GM12878 (cell line): ENCODE results near the gene RRP15. TPM values are rescaled to one million over a fixed set of nuclear protein-coding genes. Genes with fewer than 3 reads are reported as not detected.

Experiments used
- ATAC-seq: fragments of 200-7000 bp; cut with Tn5 transposase; 3 replicates; pipeline ENCODE4 v1.9.1; 2020; ENCODE audit warnings: mild to moderate bottlenecking, moderate library complexity
- BruUV-seq: library from RNA; stranded (reverse); fragments of 400-500 nt; replicated peaks from 2 replicates; lab custom pipeline; 2021; lab: Mats Ljungman, UMichigan
- CTCF ChIA-PET: fragments of 300-600 bp; sonication (Branson Sonifier 250); formaldehyde crosslinking; extraction: SDS; loops from one replicate; lab custom pipeline; 2021; ENCODE audit warnings: inconsistent platforms; lab: Yijun Ruan, JAX
- POLR2A ChIA-PET: fragments of 350-600 bp; formaldehyde crosslinking; extraction: SDS; loops from one replicate; lab custom pipeline; 2021; ENCODE audit warnings: inconsistent platforms; lab: Charles Lee
- RAD21 ChIA-PET: fragments of 300-600 bp; sonication (Branson Sonifier 250); formaldehyde crosslinking; loops from one replicate; lab custom pipeline; 2023; ENCODE audit warnings: antibody characterized with exemption; ENCODE audit not compliant: unreplicated experiment; lab: Charles Lee
- SMC1A ChIA-PET: fragments of 300-600 bp; sonication (Branson Sonifier 250); formaldehyde crosslinking; loops from one replicate; lab custom pipeline; 2023; ENCODE audit not compliant: unreplicated experiment, uncharacterized antibody; lab: Charles Lee
- DNase-seq: peaks from one replicate; pipeline ENCODE4 v3.0.0-alpha.2; 2011; ENCODE audit warnings: low read depth, low spot score
- FAIRE-seq: peaks from 3 replicates; lab custom pipeline; 2011; peaks lifted over from hg19 to GRCh38; lab: Jason Lieb, UNC
- H2AFZ ChIP-seq: 2 replicates; pipeline ENCODE4 v1.6.0; 2011; ENCODE audit warnings: low read depth, low read length, control low read depth; ENCODE audit not compliant: control insufficient read depth
- H3K27ac ChIP-seq: 2 replicates; pipeline ENCODE4 v1.5.1; 2011; ENCODE audit warnings: control low read depth; ENCODE audit not compliant: control insufficient read depth, insufficient read depth
- H3K27me3 ChIP-seq, 2 experiments: replicated peaks in 1 of 2; 2 replicates each; pipeline versions ENCODE4 v1.6.0 to v1.6.1; 2011; ENCODE audit warnings: low read length in 1 of 2; ENCODE audit not compliant: control insufficient read depth in 2 of 2, insufficient read depth in 2 of 2
- H3K36me3 ChIP-seq, 2 experiments: 2 replicates each; pipeline ENCODE4 v1.5.1; 2011; ENCODE audit warnings: low read length in 1 of 2; ENCODE audit not compliant: control insufficient read depth in 2 of 2, insufficient read depth in 2 of 2
- H3K4me1 ChIP-seq: 2 replicates; pipeline ENCODE4 v1.6.1; 2011; ENCODE audit warnings: mild to moderate bottlenecking, low read length, moderate library complexity, mixed read lengths; ENCODE audit not compliant: control insufficient read depth, insufficient read depth
- H3K4me2 ChIP-seq: 2 replicates; pipeline ENCODE4 v1.6.0; 2011; ENCODE audit warnings: control low read depth; ENCODE audit not compliant: control insufficient read depth, insufficient read depth
- H3K4me3 ChIP-seq: fragments of 200-600 bp; sonication (generic); 2 replicates; pipeline ENCODE4 v1.5.1; 2016
- H3K79me2 ChIP-seq: 2 replicates; pipeline ENCODE4 v1.6.0; 2011; ENCODE audit warnings: low read length; ENCODE audit not compliant: control insufficient read depth, insufficient read depth
- H3K9ac ChIP-seq: 2 replicates; pipeline ENCODE4 v1.8.0; 2011; ENCODE audit warnings: low read length, control low read depth, mixed read lengths; ENCODE audit not compliant: control insufficient read depth, insufficient read depth
- H3K9me3 ChIP-seq: replicated peaks from 3 replicates; pipeline ENCODE4 v1.5.1; 2011; ENCODE audit warnings: mild to moderate bottlenecking, low read length; ENCODE audit not compliant: control insufficient read depth, insufficient read depth
- H4K20me1 ChIP-seq: 2 replicates; pipeline ENCODE4 v1.6.0; 2011; ENCODE audit not compliant: control insufficient read depth, insufficient read depth
- E4F1 ChIP-seq: fragments of 450-650 bp; IDR thresholded peaks from 2 replicates; pipeline ENCODE4 v1.6.1; 2018; ENCODE audit warnings: borderline replicate concordance, mild to moderate bottlenecking; ENCODE audit not compliant: partially characterized antibody
- NFXL1 ChIP-seq: fragments of 450-650 bp; IDR thresholded peaks from 2 replicates; pipeline ENCODE4 v1.6.1; 2017; ENCODE audit warnings: antibody characterized with exemption, mild to moderate bottlenecking, borderline replicate concordance
- PML ChIP-seq: IDR thresholded peaks from 2 replicates; pipeline ENCODE4 v1.6.1; 2012; ENCODE audit warnings: low read length, inconsistent platforms
- POU2F2 ChIP-seq: IDR thresholded peaks from 3 replicates; pipeline ENCODE4 v1.6.1; 2011; ENCODE audit warnings: low read depth, mild to moderate bottlenecking, low read length, borderline replicate concordance
- SIN3A ChIP-seq: IDR thresholded peaks from 2 replicates; pipeline ENCODE4 v1.6.1; 2012; ENCODE audit warnings: low read depth, low read length, improper control_type of control experiment
- SPI1 ChIP-seq: IDR thresholded peaks from 2 replicates; pipeline ENCODE4 v1.6.1; 2011; ENCODE audit warnings: low read depth, mild to moderate bottlenecking, low read length, moderate library complexity, borderline replicate concordance; ENCODE audit not compliant: insufficient read depth
- SUPT20H ChIP-seq: IDR thresholded peaks from 2 replicates; pipeline ENCODE4 v1.6.1; 2011; ENCODE audit warnings: low read depth, mild to moderate bottlenecking, low read length, moderate library complexity, borderline replicate concordance; ENCODE audit not compliant: control insufficient read depth
- TCF3 ChIP-seq: IDR thresholded peaks from 2 replicates; pipeline ENCODE4 v1.6.1; 2012; ENCODE audit warnings: low read depth, mild to moderate bottlenecking, low read length, borderline replicate concordance; ENCODE audit not compliant: insufficient read depth
- ZBTB40 ChIP-seq: fragments of 450-650 bp; IDR thresholded peaks from 2 replicates; pipeline ENCODE4 v1.6.1; 2016; ENCODE audit warnings: mild to moderate bottlenecking, moderate library complexity, borderline replicate concordance
- ZSCAN29 ChIP-seq: fragments of 450-650 bp; IDR thresholded peaks from 2 replicates; pipeline ENCODE4 v1.6.1; 2017; ENCODE audit warnings: mild to moderate bottlenecking, moderate library complexity
- WGBS: methylation state at CpG from one replicate; pipeline ENCODE4 v1.1.6; 2016; ENCODE audit warnings: low lambda C conversion rate; ENCODE audit not compliant: insufficient replicate concordance, insufficient coverage; ENCODE audit errors: missing lambda C conversion rate; 5-methylcytosine and 5-hydroxymethylcytosine counted together
- in situ Hi-C: fragments of 300-500 bp; cut with MboI; formaldehyde crosslinking; loops from 9 replicates; pipeline ENCODE4 v1.14.3; 2018; ENCODE audit warnings: mixed read lengths
- intact Hi-C: fragments of 100-400 bp; cut with micrococcal nuclease; formaldehyde crosslinking; loops from one replicate; pipeline ENCODE4 v1.14.2; 2022; ENCODE audit not compliant: unreplicated experiment
- polyA plus RNA-seq, 11 experiments: library from polyadenylated mRNA; depleted of rRNA in 4 of 11; unstranded in 6 of 11; stranded (reverse) in 5 of 11; fragments of >200 nt; fragmentation: Nextera tagmentation in 4 of 11; fragmentation: Illumina TruSeq in 1 of 11; extraction: Ambion mirVana in 4 of 11; extraction: Trizol in 1 of 11; gene quantifications; 1 replicate in 1 of 11; 2 replicates in 10 of 11; pipeline versions ENCODE4 v1.2.1 to v1.2.3, GENCODE V29; 2011 to 2016; ENCODE audit warnings: inconsistent platforms in 2 of 11, missing spikeins in 2 of 11, low read depth in 1 of 11
- total RNA-seq, 4 experiments: library from RNA; depleted of rRNA in 3 of 4; stranded (reverse); fragments of >200 nt in 3 of 4; fragmentation: Illumina TruSeq in 1 of 4; extraction: Trizol in 1 of 4; gene quantifications; 2 replicates each; pipeline versions ENCODE4 v1.2.1 to v1.2.3, GENCODE V29; 2013 to 2021
- TF ChIP-seq, protein P1 (sequence below): fragments of 450-650 bp; IDR thresholded peaks from 2 replicates; pipeline ENCODE4 v1.6.1; 2017; ENCODE audit warnings: low read depth, mild to moderate bottlenecking, moderate library complexity

RRP15 gene
- total and polyA plus RNA-seq, 10 of the 15 experiments (the other 5 are each of a cell fraction or from before 2014, with no cell fraction given): 5.6 to 37.8 (median 19.1) TPM

GRCh38 chr1:218349348-218350034 is 64.4 kb downstream of the RRP15 start (continued):
- TF ChIP-seq TCF3 (no peak), ZSCAN29 (no peak), SIN3A (no peak), PML (no peak), POU2F2 (no peak)
- TF ChIP-seq, protein P1, sequence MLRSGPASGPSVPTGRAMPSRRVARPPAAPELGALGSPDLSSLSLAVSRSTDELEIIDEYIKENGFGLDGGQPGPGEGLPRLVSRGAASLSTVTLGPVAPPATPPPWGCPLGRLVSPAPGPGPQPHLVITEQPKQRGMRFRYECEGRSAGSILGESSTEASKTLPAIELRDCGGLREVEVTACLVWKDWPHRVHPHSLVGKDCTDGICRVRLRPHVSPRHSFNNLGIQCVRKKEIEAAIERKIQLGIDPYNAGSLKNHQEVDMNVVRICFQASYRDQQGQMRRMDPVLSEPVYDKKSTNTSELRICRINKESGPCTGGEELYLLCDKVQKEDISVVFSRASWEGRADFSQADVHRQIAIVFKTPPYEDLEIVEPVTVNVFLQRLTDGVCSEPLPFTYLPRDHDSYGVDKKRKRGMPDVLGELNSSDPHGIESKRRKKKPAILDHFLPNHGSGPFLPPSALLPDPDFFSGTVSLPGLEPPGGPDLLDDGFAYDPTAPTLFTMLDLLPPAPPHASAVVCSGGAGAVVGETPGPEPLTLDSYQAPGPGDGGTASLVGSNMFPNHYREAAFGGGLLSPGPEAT: no peak

- no peak overlapping the region for H3K4me2 ChIP-seq
- no peaks in the 10 kb centered on the region for H4K20me1 ChIP-seq
- no peaks in the 10 kb centered on the region for H3K79me2 ChIP-seq
- POLR2A ChIA-PET: no interaction called here
- CTCF ChIA-PET: interaction anchor here (1.2 kb wide), 1 partner anchor 11 kb away, joined by 4 read pairs; no protein-coding TSS in a partner anchor
- H3K4me3 ChIP-seq: no peak overlapping the region
- H3K27ac ChIP-seq: no peak overlapping the region
- ATAC-seq (no peak), DNase-seq (no peak), FAIRE-seq (no peak)
- H2AFZ ChIP-seq: no peak overlapping the region
- 20% methylated on average over 7 of the region's 7 CpGs for WGBS
- TF ChIP-seq ZBTB40 (no peak), E4F1 (no peak), NFXL1 (no peak), SUPT20H (no peak), SPI1 (peak; percentile 56; the same call in 1 of the 2 replicates)
- peaks cover 6% of the 10 kb centered on the region for H3K4me1 ChIP-seq
- no peak overlapping the region for H3K9ac ChIP-seq
- in situ Hi-C loops (no loop called here), intact Hi-C loops (no loop called here)
- BruUV-seq: no TSS peak
- no peaks in the 10 kb centered on the region for H3K9me3 ChIP-seq
- no peaks in the 10 kb centered on the region for H3K36me3 ChIP-seq
- RAD21 ChIA-PET: no interaction called here
- peaks cover 3 to 21% of the 10 kb centered on the region in 2 experiments for H3K27me3 ChIP-seq
- SMC1A ChIA-PET: interaction anchor here (1.0 kb wide), 1 partner anchor 22 kb away, joined by 4 read pairs; no protein-coding TSS in a partner anchor
Observed at GRCh38 chr1:218350035-218350525, 65.0 kb downstream of the RRP15 start.
